HG03432 (cell line): ENCODE results near the gene CERS6.
"Not testable (repeated sequence)": the region's sequence is repeated elsewhere in the genome, so short reads cannot be mapped to it uniquely, and the experiment has no call there.

Experiments
- ATAC-seq: cut with Tn5 transposase; IDR thresholded peaks from one replicate; pipeline ENCODE4 v1.9.1; 2021; ENCODE audit warnings: mild to moderate bottlenecking, moderate library complexity; ENCODE audit not compliant: unreplicated experiment

Gene CERS6

DNA sequence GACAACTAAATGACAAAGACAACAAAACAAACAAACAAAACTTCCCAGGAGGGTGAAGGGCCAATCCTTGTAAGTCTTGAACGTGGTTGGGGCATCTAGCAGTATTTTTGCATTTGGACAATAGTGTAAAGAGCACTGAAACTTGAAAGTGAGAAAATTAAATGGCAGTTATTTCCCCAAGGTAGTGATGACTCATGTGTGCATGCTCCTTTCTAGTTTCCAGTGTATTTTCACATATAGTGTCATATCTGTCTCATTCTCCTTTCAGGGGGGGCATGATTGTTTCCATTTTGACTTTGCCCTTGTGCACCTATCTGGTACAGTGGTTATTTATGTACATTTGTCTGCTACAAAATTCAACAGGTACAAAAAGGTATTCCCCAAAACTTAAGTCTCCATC, 39.5 kb downstream of the CERS6 start:
- peak; percentile 92 for ATAC-seq

DNA sequence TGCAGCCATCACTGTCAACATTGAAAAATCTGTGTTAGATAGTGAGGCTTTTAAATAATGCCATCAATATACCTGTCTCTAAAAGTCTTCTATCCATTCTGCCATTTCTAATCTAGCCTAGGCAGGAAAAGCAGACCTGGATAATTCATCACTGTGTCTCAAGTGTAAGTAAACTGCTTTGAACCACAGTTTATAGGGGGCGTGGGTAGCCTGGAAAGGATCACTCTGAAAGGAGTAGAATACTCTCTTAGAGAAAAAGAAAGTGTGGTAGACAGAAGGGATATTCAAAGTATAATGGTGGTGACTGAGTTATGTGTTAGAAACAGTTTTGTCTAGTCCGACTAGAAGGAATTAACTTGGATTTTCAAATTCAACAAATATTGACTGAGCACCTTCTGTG, 40.8 kb downstream of the CERS6 start:
- ATAC-seq: no peak

DNA sequence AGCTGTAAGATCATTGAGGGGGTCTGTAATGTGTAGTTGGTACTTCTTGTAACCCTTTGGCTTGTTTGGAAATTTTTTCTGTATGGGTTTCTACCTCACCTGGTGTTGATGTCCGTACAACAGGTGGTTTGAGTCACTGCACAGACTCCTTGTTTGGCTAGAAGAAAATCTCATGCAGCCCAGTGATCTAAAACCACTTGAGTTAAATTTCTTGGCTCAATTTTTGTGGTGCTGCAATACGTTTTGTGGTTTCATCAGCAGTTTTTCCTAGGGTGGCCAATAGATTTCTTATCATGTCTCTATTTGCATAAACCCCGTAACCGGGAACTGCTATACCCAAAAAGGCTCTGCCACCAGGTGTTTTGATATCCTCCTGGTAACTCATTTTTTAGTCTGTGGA, 43.4 kb downstream of the CERS6 start:
- ATAC-seq: no peak

DNA sequence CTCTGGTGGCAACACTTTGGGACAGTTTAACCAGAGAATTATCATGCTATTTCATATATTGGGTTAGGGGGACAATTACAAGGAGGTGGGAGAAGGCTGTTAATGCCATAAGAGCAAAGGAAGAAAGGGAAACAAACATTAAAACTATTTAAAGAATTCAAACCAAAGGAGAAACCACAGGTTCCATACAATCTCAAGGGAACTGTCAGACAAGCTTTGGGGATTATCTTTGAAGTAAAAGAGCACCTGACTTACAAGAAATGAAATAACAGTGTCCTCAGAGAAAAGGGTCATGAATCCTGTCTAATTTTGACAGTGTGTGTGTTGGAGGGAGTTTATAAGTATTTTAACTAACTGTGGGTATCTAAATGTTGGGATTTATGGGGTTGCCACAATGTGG, 44.4 kb downstream of the CERS6 start:
- no peak for ATAC-seq

DNA sequence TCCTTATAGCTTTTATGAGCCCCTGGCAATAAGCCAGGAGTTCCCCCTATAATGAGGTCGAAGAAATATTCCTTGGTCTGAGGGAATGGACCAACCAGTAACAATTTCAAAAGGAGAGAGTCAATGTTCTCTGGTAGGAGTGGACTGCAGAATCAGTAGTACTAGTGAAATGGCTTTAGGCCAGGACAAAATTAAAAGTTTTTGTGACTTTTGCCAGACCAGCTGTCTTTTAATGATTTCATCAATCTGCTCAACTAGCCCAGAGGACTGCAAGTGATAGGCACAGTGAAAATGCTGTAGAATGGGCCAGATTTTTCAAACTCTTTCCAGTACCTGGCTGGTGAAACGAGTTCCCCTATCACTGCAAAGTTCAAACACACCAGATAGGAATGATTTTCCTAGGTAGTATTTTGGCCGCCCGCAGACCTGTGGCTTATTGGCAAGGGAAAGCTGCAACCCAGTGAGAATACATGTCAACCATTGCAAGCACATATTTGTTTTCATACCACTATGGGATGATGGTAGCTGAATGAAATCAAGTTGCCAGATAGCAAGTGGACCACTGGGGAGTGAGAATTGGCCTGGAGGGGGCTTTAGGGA, 45.5 kb downstream of the CERS6 start:
- no peak for ATAC-seq

DNA sequence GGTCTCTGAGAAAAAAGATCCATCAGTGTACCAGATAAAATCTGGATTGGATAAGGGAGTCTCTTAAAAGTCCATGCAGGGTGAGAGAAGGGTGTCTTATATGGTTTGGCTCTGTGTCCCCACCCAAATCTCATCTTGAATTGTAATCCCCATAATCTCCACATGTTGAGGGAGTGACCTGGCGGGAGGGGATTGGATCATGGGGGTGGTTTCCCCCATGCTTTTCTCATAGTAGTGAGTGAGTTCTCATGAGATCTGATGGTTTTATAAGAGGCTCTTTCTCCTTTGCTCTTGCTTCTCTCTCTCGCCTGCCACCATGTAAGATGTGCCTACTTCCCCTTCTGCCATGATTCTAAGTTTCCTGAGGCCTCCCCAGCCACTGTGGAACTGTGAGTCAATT, 46.8 kb downstream of the CERS6 start:
- ATAC-seq: not testable (repeated sequence)

DNA sequence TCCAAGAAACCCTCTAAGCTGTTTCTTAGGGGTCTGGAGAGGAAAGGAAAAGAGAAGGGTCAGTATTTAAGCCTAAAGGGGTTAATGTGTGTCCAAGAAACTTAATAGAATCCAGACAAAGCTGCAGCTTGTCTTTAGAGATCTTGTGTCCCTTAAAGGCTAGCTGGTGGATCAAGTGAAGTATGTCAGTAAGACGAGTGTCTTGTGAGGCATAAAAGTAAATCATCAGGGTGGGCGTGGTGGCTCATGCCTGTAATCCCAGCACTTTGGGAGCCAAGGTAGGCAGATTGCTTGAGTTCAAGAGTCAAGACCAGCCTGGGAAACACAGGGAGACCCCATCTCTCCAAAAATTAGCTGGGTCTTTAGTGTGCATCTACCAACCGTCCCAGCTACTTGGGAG, 47.8 kb downstream of the CERS6 start:
- no peak for ATAC-seq

DNA sequence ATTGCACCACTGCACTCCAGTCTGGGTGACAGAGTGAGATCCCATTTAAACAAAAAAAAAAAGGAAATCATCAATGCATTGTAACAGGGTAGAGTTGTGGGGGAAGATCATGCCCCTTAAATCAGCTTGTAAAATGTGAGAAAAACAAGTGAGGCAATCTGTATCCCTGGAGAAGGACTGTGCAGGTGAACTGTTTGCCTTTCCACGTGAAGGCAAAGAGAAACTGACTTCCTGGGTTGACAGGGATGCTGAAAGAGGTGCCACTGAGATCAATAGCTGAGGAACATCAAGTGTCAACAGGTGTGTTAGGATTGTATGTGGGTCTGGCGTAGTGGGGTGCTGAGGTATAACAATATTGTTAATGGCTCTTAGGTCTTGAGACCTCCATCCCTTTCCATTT, 48.3 kb downstream of the CERS6 start:
- ATAC-seq: no peak

DNA sequence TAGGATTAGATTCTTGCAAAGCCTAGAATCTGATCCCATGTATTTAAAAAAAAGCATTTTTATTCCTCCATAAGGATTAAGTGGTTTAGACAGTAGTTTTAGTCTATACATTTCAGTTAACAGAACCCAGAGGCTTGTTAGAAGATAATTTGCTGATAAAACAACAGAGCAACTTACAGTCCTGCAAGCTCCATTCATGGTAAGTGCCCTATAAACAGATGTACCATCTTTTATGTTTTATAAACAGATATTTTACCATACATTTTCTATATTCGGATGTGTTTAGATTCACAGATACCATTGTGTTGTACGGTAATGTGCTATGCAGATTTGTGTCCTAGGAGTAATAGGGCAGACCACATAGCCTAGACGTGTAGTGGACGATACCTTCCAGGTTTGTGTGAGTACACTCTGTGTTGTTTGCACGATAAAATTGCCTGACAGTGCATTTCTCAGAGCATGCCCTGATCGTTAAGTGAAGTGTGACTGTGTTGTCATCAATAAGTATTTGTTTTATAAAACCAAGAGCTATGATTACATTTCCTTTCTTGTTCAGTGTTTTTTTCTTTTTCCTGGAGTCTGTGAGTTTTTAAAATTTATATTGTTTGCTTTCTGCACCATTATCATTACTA, 54.2 kb downstream of the CERS6 start:
- ATAC-seq: no peak

DNA sequence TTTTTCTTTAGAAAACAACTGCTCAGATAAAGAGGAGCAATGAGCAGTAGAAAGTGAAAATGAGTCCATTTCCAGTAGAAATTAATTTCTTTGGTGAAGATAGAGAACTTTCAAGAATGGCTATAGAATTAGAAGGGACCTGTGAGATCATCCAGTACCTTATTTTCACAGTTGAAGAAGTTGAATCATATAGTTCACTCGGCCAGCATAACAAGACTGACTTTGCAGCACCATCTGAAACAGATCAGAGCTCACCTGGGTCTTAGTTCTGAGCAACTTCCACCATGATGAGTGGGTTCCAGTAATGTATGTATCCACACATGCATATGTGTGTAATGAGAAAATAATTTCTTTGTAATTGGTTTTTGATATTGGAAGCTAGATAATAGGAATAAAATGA, 58.6 kb downstream of the CERS6 start:
- ATAC-seq: no peak

DNA sequence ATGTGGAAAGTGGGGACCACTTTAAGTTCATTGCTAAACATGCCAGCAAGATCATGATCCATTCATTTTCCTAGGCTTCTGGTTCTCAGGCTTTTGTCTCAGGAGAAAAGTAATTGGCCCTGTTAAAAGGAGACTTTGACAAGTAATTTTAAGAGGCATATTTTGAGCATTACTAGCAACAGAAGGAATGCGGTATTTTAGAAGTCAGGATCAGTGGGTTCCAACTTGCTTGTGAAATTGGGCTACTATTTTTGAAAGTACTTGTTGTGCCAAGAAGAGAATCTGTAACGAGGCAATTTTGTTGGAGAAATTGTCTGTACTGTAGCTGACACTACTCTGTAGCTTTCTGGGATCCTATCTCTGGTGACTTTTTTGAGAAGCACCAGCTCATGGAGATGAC, 59.4 kb downstream of the CERS6 start:
- no peak for ATAC-seq

DNA sequence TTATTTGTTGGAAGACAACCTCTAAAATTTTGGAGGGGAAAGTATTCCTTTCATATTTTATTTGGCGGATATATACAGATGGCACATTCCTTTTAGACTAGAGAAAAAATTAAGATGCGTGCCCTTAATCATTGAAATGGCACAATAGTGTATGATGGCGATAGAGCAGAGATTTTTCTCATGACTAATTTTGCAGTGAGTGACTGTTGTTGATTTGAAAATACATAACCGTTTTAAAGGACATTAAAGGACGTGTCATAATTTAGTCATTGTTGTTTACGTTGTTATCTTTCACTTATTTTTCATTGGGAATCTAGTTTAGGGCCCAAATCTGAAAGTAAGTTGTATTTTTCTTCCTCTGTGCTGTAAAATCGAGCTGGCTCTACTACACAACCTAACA, 61.7 kb downstream of the CERS6 start:
- no peak for ATAC-seq

DNA sequence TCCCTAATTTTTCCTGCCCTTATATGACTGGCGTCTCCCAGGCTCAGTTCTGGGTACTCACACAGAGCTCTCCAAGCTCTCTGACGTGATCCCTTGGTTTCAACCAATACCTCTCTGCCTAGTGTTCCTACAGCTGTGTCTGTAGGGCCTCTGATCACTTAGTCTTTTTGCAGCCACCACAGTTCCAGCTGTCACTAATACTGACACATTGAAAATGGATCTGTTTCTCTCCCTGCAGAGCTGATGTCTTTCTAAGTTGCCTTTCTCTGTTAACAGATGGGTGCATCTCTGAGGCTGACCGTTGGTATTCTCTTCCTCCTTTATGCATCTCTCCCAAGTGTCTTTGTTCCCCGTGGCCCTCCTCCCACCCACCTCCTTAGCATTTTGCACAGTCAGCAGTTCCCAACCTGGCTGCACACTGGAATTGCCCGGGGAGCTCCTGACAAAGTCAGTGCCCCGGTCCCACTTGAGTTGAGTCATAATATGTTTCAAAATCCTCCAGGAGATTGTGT, 62.5 kb downstream of the CERS6 start:
- ATAC-seq: peak; percentile 68

DNA sequence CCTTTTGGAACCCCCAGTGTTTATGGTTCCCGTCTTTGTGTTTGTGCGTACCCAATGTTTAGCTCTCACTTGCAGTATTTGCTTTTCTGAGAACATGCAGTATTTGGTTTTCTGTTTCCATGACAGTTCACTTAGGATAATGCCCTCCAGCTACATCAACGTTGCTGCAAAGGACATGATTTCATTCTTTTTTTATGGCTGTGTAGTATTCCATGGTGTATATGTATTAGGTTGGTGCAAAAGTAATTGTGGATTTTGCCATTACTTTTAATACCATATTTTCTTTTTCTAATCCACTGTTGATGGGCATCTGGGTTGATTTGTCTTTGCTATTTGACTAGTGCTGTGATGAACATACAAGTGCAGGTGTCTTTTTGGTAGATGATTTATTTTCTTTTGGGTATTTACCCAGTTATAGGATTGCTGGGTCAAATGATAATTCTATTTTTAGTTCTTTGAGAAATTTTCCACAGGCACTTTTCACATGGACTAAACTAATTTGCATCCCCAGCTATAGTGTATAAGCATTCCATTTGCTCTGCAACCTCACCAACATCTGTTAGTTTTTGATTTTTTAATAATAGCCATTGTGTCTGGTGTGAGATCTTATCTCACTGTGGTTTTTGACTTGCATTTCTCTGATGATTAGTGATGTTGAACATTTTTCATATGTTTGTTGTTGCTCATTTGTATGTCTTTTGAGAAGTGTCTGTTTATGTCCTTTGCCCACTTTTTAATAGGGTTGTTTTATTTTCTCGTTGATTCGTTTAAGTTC, 63.6 kb downstream of the CERS6 start:
- ATAC-seq: no peak

DNA sequence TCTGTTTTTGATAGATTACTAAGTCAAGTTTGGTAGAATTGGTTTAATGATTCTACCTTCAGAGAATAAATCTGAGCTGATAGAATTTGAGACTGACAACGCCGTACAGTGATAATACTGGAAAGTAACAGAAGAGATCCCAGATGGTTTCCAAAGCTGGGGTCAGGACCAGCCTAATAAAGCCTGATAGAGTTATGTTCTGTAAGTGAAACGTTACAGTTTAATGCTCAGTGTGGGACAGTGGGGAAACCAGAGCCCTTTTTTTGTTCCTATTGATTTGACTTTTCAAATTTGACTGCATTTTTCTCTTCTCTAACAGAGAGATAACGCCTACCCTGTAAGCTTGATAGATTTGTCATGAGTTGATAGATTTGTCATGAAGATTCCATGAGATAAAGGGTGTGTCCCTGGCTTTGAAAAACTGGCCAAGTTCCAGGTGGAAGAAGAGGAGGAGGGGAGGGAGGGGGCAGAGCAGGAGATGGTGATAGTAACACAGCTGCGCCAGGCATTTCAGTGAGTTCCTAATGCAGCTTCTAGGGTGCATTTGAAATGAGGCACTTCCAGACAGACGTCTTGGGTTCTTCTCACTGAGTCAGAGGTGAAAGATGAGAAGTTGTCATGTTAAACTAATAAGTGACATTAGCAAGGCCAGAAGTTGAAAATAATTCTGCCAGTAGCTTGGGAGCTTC, 65.1 kb downstream of the CERS6 start:
- ATAC-seq: no peak

DNA sequence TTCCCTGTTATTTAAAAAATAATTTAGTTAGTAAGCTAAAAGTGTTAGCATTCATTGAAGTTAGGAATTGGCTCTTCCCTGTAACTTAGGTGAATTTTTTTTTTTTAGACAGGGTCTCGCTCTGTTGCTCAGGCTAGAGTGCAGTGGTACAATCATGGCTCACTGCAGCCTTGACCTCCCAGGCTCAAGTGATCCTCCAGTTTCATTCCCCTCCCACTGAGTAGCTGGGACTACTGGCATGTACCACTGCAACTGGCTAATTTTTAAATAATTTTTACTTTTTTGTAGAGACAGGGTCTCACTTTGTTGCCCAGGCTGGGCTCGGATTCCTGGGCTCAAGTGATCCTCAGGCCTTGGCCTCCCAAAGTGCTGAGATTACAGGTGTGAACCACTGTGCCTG, 66.4 kb downstream of the CERS6 start:
- no peak for ATAC-seq

DNA sequence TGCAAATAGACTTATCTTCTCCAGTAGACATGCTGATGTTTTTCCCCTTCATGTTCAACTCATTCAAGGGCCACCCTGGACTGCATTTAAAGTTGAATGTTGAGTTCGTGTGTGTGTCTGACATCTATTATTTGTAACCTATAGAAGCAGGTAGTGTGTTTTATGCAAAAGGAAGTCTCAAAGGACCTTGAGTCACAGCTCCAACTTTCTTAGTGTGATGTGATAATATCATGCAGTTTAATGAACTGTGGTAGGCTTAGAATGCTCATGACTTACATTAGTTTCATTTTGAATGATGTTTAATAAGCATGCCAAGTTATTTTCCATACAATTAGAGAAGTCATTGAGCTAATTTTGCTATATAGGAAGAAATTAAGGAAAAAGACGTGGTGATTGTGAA, 67.9 kb downstream of the CERS6 start:
- ATAC-seq: no peak

DNA sequence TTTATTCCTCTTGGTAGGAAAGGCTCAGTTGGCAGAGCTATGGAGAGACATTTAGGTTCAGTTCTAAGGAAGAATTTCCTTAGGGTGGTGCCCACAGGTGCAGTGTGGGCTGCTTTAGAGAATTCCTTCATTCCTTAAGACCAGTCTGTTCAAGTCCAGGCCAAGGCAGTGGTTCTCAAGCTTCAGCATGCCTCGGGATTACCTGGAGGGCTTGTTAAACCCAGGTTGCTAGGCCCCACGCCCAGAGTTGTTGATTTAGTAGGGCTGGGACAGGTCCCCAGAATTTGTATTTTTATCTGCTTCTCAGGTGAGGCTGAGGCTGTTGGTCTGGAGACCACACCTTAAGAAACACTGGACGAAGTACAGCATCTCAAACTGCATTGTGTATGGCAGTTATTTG, 68.9 kb downstream of the CERS6 start:
- no peak for ATAC-seq

DNA sequence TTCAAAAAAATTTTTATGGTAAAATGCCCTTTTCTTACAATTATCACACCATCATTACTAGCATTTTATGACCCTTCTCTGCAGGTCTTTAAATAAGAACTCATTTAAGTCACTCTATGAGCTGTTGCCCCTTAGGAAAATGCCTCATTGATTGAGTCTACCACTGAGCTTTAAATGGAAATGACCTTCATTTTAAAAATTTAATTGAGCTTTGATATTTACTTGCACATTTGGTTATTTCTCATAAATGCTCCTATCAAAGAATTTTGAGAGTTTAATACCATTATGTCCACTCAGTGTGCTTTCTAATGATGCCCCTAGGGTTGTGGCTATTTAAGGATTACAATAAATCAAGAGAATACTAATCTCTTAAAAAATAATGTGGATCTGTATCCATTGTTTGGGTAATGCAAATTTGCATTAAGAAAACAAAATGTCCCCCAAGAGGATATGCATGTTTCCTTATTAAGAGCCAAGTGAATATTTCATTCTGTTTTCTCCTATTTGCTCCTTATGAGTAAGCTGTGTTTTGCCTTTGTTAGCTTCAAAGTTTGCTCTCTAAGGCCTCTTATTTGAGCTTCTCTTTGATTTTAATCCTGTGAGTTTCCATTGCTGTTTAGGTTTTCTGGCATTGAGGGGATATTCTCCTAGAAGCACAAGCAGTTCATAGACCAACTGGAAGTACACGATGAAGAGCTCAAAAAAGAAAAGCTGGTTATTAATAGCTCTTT, 69.8 kb downstream of the CERS6 start:
- ATAC-seq: no peak

DNA sequence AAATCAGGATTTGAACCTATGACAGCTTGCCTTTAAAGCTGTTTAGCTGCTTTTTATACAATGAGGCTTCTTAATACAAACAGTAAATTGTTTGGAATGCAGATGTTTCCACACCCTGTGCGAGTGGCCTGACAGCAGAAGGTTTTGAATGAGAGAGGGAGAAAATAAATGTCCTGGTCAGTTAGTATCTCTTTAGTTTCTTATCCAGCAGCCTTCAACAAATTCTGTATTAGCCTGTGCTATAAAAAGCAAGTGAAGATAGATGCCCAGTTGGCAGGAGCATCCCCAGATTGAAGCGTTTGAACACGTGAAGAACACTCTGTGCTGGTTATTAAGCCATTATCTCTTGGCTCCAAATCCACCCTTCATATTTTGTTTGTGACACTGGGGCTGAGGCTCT, 70.6 kb downstream of the CERS6 start:
- no peak for ATAC-seq

DNA sequence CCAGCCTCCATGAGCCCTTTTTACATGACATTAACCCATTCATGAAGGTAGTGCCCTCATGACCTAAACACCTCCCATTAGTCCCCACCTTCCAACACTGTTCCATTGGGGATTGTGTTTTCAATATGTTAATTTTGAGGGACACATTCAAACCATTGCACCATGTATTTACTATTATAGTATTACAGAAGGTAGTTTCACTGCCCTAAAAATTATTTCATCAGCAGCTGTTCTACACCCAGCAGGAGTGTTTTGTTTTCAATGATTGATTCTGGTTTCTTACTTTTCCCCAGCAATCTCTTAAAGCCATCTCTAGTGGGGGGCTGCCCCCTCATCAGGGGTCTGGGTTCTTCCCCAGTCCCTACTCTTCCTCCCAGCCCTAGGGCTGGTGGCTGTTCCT, 71.9 kb downstream of the CERS6 start:
- no peak for ATAC-seq
